Fibroblast of the conjunctiva (primary cell): ENCODE data around the gene SOD1.
"Not testable (repeated sequence)": the region's sequence is repeated elsewhere in the genome, so short reads cannot be mapped to it uniquely, and the experiment has no call there.

Experiments used
- DNase-seq: peaks from one replicate; pipeline ENCODE4 v3.0.0-alpha.2; 2010; ENCODE audit warnings: low read depth

Gene SOD1

GRCh38 chr21:31656199-31657095 lies 3.0 kb upstream of the SOD1 start:
- no peak for DNase-seq

GRCh38 chr21:31658053-31658452 lies 1.4 kb upstream of the SOD1 start:
- no peak for DNase-seq

- no peak for DNase-seq
These were observed 282 bp upstream of the SOD1 start for GRCh38 chr21:31659286-31659535.

- DNase-seq, result no peak
These were observed 719 bp downstream of the SOD1 start for GRCh38 chr21:31660259-31660565.

- no peak for DNase-seq
These were observed 1.1 kb downstream of the SOD1 start for GRCh38 chr21:31660591-31660990.

GRCh38 chr21:31663584-31664249 lies 4.2 kb downstream of the SOD1 start:
- no peak for DNase-seq

GRCh38 chr21:31665397-31665796 lies 5.9 kb downstream of the SOD1 start:
- no peak for DNase-seq

- DNase-seq, result not testable (repeated sequence)
These were observed 6.4 kb downstream of the SOD1 start for GRCh38 chr21:31665869-31666268.

GRCh38 chr21:31666445-31667010 lies 7.0 kb downstream of the SOD1 start:
- no peak for DNase-seq

- no peak for DNase-seq
These were observed 7.6 kb downstream of the SOD1 start for GRCh38 chr21:31667132-31667531.

- DNase-seq, result no peak
These were observed 8.1 kb downstream of the SOD1 start for GRCh38 chr21:31667639-31668038.

GRCh38 chr21:31668651-31669491 lies 9.4 kb downstream of the SOD1 start:
- DNase-seq, result no peak

- peak; percentile 35 for DNase-seq
These were observed 10.6 kb downstream of the SOD1 start for GRCh38 chr21:31670070-31670469.

GRCh38 chr21:31671146-31671716 lies 11.7 kb downstream of the SOD1 start:
- DNase-seq, result no peak

GRCh38 chr21:31671931-31672330 lies 12.4 kb downstream of the SOD1 start:
- DNase-seq, result no peak

- DNase-seq, result no peak
These were observed 13.9 kb downstream of the SOD1 start for GRCh38 chr21:31673321-31673912.

- DNase-seq, result no peak
These were observed 15.8 kb downstream of the SOD1 start for GRCh38 chr21:31675318-31675717.

GRCh38 chr21:31675960-31676359 lies 16.5 kb downstream of the SOD1 start:
- no peak for DNase-seq

GRCh38 chr21:31677047-31677446 lies 17.6 kb downstream of the SOD1 start:
- no peak for DNase-seq

GRCh38 chr21:31678478-31678877 lies 19.0 kb downstream of the SOD1 start:
- DNase-seq, result no peak

GRCh38 chr21:31682620-31683019 lies 23.1 kb downstream of the SOD1 start:
- no peak for DNase-seq

GRCh38 chr21:31683029-31683428 lies 23.5 kb downstream of the SOD1 start:
- no peak for DNase-seq
